Measurements from ENCODE around the gene PTPRN. TPM values are rescaled to one million over a fixed set of nuclear protein-coding genes. Genes with fewer than 3 reads are reported as not detected.

Gene PTPRN
- total RNA-seq, 1 donor from 2014 or later: not detected

DNA sequence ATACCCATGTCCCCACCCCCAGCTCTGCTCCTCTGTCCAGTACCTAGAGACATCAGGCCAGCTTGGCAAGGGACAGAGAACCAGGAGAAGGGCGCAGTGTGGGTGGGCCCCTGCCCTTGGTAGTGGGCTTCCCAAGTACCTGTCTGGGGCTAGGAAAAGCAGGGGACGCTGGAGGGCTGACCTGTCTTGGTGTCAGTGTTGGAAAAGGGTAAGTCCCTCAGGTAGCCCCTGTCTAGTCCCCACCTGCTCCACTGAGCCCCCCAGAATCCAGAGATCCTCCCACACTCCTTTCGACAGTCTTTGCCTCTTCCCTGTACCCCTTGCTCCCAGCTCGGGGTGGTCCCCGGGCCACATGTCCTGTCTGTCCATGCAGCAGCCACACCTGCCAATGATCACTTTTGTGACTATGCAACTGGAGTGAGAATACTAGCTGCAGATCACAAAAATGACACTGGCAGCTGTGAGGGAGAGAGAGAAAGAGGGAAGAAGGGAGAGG lies 15.4 kb downstream of the PTPRN start:
- intact Hi-C loops (cut with DNase I): no loop called here
- TF ChIP-seq, protein P1, sequence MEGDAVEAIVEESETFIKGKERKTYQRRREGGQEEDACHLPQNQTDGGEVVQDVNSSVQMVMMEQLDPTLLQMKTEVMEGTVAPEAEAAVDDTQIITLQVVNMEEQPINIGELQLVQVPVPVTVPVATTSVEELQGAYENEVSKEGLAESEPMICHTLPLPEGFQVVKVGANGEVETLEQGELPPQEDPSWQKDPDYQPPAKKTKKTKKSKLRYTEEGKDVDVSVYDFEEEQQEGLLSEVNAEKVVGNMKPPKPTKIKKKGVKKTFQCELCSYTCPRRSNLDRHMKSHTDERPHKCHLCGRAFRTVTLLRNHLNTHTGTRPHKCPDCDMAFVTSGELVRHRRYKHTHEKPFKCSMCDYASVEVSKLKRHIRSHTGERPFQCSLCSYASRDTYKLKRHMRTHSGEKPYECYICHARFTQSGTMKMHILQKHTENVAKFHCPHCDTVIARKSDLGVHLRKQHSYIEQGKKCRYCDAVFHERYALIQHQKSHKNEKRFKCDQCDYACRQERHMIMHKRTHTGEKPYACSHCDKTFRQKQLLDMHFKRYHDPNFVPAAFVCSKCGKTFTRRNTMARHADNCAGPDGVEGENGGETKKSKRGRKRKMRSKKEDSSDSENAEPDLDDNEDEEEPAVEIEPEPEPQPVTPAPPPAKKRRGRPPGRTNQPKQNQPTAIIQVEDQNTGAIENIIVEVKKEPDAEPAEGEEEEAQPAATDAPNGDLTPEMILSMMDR (IDR thresholded peaks at IDR 0.05): no peak
- Histone ChIP-seq H3K27me3 (ENCODE audit: low read depth) (no peaks in the 10 kb centered on the region), H3K36me3 (no peaks in the 10 kb centered on the region), H3K4me1 (peaks cover 24% of the 10 kb centered on the region), H3K9me3 (no peaks in the 10 kb centered on the region), H3K27ac (no peak overlapping the region), H3K4me3 (no peak overlapping the region)
- ATAC-seq (no peak), DNase-seq (no peak)

DNA sequence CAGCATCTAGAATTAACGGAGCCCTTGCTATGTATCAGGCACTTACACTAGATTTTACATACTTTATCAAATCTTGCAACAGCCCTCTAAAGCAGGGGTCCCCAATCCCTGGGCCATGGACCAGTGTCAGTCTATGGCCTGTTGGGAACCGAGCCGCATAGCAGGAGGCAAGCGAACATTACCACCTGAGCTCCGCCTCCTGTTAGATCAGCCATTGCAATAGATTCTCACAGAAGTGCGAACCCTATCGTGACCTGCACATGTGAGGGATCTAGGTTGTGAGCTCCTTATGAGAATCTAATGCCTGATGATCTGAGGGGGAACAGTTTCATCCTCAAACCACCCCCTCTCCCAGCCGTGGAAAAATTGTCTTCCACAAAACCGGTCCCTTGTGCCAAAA lies 16.6 kb downstream of the PTPRN start:
- H3K27me3 ChIP-seq (ENCODE audit: low read depth): no peaks in the 10 kb centered on the region
- intact Hi-C loops (cut with DNase I): no loop called here
- TF ChIP-seq, protein P1 (IDR thresholded peaks at IDR 0.05): no peak
- no peak for DNase-seq
- no peaks in the 10 kb centered on the region for H3K9me3 ChIP-seq
- no peaks in the 10 kb centered on the region for H3K36me3 ChIP-seq
- no peak overlapping the region for H3K27ac ChIP-seq
- peaks cover 20% of the 10 kb centered on the region for H3K4me1 ChIP-seq
- ATAC-seq: no peak
- H3K4me3 ChIP-seq: no peak overlapping the region

DNA sequence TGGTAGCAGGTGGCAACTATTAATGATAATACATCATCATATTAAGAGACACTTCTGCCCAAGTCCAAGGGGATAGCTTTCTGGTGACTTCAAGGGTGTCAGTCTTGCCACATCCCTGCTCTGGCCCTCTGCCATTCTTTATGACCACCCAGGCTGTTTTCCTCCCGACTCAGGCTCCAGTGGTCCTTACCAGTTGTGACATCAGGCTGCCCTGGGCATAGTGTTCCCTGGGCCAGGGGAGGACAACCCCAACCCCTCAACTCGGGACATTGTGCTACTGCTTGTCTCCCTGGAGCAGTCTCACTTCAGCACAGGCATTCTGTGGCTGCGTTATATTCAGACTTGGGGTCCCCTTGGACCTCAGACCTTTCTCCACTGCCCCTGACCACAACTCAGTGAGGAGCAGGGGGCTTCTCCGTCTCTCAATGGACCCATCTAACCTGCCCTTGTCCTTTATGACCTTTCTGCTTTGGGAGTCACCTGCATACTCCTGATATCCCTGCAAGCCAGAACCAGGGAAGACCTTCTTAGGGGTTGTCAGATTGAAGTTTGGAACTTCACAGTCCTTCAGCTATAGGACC lies 17.2 kb downstream of the PTPRN start:
- no peaks in the 10 kb centered on the region for H3K9me3 ChIP-seq
- H3K36me3 ChIP-seq: no peaks in the 10 kb centered on the region
- TF ChIP-seq, protein P1 (IDR thresholded peaks at IDR 0.05): no peak
- ATAC-seq: no peak
- H3K27me3 ChIP-seq (ENCODE audit: low read depth): no peaks in the 10 kb centered on the region
- no peak overlapping the region for H3K4me3 ChIP-seq
- intact Hi-C loops (cut with DNase I): no loop called here
- DNase-seq: no peak
- no peak overlapping the region for H3K27ac ChIP-seq
- peaks cover 20% of the 10 kb centered on the region for H3K4me1 ChIP-seq

DNA sequence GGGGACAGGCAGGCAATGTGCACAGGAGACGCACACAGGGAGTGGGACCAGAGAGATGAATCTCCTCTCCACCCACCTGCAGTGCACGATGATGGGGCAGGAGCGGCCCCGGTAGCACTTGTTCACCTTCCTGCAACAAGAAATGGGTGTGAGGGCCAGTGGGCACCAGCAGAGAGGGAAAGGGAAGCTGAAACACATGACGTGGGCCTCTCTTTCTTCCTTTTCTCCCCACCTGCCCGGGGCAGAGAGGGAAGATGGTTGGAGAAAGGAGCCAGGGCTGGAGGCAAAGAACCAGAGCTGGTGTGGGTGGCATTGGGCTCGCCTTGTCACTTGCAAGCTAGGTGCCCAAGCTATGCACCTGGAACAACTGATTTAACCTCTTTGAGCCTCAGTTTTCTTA lies 17.8 kb downstream of the PTPRN start:
- Histone ChIP-seq H3K4me3 (no peak overlapping the region), H3K36me3 (peaks cover 5% of the 10 kb centered on the region), H3K27ac (no peak overlapping the region), H3K4me1 (peaks cover 20% of the 10 kb centered on the region), H3K9me3 (no peaks in the 10 kb centered on the region), H3K27me3 (ENCODE audit: low read depth) (no peaks in the 10 kb centered on the region)
- TF ChIP-seq, protein P1 (IDR thresholded peaks at IDR 0.05): no peak
- intact Hi-C loops (cut with DNase I): no loop called here
- ATAC-seq: no peak
- no peak for DNase-seq

DNA sequence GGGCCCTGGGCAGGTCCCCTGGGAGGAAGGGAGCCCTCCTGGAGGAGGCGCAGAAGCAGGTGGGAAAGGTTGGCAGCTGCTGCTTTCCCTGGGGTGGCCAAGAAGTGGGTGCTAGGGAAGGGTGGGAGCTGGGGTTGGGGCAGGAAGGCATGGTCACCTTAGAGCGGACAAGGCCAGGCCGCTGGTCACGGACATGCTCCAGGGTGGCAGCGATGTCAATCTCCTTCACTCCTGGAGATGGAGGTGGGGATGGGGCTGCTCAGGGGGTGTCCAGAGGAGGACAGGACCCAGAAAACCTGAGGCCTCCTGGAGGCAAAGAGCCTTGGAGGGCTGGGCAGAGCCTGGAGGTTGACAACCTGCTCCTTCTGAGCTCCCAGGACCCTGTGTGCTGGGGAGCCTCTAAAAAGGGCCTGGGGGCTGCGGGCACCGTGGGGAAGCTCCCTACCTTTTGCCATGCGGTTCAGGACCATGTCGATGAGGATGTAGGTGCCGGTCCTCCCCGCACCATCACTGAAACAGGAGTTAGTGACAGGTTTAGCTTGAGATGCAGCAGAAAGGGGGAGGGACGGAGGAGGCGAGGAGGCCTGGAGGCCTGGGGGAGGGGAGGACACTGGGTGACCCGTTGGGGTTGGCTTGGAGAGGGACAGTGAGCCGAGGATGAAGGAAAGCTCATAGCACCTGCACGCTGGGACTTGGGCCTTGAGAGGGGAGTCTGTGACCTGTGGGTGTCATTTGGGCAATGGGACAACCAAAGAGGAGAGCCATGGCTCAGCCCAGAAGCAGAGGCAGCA lies 18.6 kb downstream of the PTPRN start:
- Histone ChIP-seq H3K9me3 (no peaks in the 10 kb centered on the region), H3K27me3 (ENCODE audit: low read depth) (no peaks in the 10 kb centered on the region), H3K4me1 (peaks cover 20% of the 10 kb centered on the region), H3K36me3 (peaks cover 8% of the 10 kb centered on the region), H3K27ac (no peak overlapping the region), H3K4me3 (no peak overlapping the region)
- TF ChIP-seq, protein P1 (IDR thresholded peaks at IDR 0.05): no peak
- ATAC-seq (no peak), DNase-seq (no peak)
- intact Hi-C loops (cut with DNase I): no loop called here

All from lower lobe of right lung (tissue), 2 donors.